ENCODE data around the gene SPATS2.
"Not testable (repeated sequence)": the region's sequence is repeated elsewhere in the genome, so short reads cannot be mapped to it uniquely, and the experiment has no call there.

Gene SPATS2

DNA sequence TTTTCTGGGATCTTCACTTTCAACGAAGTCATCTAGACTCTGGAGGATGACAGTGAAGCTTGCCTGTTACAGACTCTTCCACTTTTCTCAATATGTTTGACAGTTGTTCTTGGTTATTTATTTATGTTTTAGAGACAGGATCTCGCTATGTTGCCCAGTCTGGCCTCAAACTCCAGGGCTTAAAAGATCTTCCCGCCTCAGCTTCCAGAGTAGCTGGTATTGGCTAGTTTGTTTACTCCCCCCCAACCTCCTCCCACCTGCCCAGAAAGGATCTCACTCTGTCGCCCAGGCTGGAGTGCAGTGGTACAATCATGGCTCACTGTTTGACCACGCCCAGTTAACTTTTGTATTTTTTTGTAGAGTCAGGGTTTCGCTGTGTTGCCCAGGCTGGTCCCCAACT lies 3.3 kb downstream of the SPATS2 start:
- Histone ChIP-seq H3K27me3 (replicated peaks; ENCODE audit: control insufficient read depth, insufficient read depth, low read length) (no peaks in the 10 kb centered on the region), H3K36me3 (ENCODE audit: control insufficient read depth, insufficient read depth, low read length) (peaks cover 2% of the 10 kb centered on the region), H3K4me3 (replicated peaks; ENCODE audit: low read depth, low read length) (peak overlapping the region; percentile 94; the same call in 1 of the 2 replicates)
- TF ChIP-seq, protein P1, sequence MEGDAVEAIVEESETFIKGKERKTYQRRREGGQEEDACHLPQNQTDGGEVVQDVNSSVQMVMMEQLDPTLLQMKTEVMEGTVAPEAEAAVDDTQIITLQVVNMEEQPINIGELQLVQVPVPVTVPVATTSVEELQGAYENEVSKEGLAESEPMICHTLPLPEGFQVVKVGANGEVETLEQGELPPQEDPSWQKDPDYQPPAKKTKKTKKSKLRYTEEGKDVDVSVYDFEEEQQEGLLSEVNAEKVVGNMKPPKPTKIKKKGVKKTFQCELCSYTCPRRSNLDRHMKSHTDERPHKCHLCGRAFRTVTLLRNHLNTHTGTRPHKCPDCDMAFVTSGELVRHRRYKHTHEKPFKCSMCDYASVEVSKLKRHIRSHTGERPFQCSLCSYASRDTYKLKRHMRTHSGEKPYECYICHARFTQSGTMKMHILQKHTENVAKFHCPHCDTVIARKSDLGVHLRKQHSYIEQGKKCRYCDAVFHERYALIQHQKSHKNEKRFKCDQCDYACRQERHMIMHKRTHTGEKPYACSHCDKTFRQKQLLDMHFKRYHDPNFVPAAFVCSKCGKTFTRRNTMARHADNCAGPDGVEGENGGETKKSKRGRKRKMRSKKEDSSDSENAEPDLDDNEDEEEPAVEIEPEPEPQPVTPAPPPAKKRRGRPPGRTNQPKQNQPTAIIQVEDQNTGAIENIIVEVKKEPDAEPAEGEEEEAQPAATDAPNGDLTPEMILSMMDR (IDR thresholded peaks at IDR 0.05; ENCODE audit: insufficient read depth, low read length, poor library complexity, severe bottlenecking), result no peak
- no peak for DNase-seq (ENCODE audit: extremely low read depth, insufficient read length)

DNA sequence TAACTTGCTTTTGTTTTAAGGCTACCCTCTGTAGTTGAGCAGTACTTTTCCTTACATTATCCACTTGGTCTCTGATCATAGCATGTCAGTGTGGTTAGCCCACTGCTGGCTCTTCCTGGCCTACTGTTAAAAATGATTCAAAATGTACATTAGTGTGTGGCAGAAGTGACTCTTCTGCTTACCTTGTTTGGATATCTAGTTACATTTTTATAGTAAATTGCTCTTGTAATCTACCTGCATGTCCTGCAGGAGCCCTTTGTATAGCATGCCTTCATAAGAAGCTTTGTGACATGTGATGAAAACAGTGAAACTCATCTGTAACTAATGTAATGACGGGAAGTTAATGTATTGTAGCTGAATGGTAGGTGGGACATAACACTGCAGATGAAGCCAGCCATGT lies 8.1 kb downstream of the SPATS2 start:
- Histone ChIP-seq H3K36me3 (ENCODE audit: control insufficient read depth, insufficient read depth, low read length) (peaks cover 2% of the 10 kb centered on the region), H3K4me3 (replicated peaks; ENCODE audit: low read depth, low read length) (no peak overlapping the region), H3K27me3 (replicated peaks; ENCODE audit: control insufficient read depth, insufficient read depth, low read length) (no peaks in the 10 kb centered on the region)
- TF ChIP-seq, protein P1 (IDR thresholded peaks at IDR 0.05; ENCODE audit: insufficient read depth, low read length, poor library complexity, severe bottlenecking), result no peak
- DNase-seq (ENCODE audit: extremely low read depth, insufficient read length), result no peak

DNA sequence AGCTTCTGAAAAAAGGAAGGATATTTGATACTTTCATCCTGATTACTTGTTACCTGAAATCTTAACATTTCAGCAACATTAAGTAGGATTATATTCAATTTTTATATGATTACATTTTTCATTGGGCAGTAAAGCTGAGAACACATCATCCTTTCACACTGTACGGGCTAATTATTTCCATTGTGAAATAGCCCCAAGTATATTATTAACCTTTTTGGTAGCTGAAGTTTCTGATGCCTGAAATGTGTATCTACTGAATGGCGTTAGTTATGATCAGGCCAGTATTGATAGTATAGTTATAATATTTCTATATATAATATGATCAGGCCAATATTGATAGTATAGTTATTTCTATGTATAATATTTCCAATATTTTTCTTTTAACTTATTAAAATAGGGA lies 10.1 kb downstream of the SPATS2 start:
- peaks cover 2% of the 10 kb centered on the region for H3K36me3 ChIP-seq (ENCODE audit: control insufficient read depth, insufficient read depth, low read length)
- DNase-seq (ENCODE audit: extremely low read depth, insufficient read length), result no peak
- no peaks in the 10 kb centered on the region for H3K27me3 ChIP-seq (replicated peaks; ENCODE audit: control insufficient read depth, insufficient read depth, low read length)
- H3K4me3 ChIP-seq (replicated peaks; ENCODE audit: low read depth, low read length), result no peak overlapping the region
- TF ChIP-seq, protein P1 (IDR thresholded peaks at IDR 0.05; ENCODE audit: insufficient read depth, low read length, poor library complexity, severe bottlenecking), result no peak

DNA sequence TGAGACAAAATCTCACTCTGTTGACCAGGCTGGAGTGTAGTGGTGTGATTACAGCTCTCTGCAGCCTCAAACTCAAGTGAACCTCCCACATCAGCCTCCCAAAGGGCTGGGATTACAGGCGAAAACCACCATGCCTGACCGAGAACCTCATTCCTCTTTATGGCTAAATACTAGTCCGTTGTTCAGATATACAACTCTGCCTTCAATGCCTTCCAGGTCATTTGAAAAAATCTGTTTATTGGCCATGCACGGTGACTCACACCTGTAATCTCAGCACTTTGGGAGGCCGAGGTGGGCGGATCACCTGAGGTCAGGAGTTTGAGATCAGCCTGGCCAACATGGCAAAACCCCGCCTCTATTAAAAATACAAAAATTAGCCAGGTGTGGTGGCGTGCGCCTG lies 12.9 kb downstream of the SPATS2 start:
- not testable (repeated sequence) for H3K27me3 ChIP-seq (replicated peaks; ENCODE audit: control insufficient read depth, insufficient read depth, low read length); H3K4me3 ChIP-seq (replicated peaks; ENCODE audit: low read depth, low read length); DNase-seq (ENCODE audit: extremely low read depth, insufficient read length); H3K36me3 ChIP-seq (ENCODE audit: control insufficient read depth, insufficient read depth, low read length)

- TF ChIP-seq, protein P1 (IDR thresholded peaks at IDR 0.05; ENCODE audit: insufficient read depth, low read length, poor library complexity, severe bottlenecking), result no peak
- H3K4me3 ChIP-seq (replicated peaks; ENCODE audit: low read depth, low read length), result no peak overlapping the region
These were observed 21.6 kb downstream of the SPATS2 start for GRCh38 chr12:49388682-49389386.

GRCh38 chr12:49389387-49389703 lies 22.1 kb downstream of the SPATS2 start:
- TF ChIP-seq, protein P1 (IDR thresholded peaks at IDR 0.05; ENCODE audit: insufficient read depth, low read length, poor library complexity, severe bottlenecking), result no peak
- no peak for DNase-seq (ENCODE audit: extremely low read depth, insufficient read length)
- H3K27me3 ChIP-seq (replicated peaks; ENCODE audit: control insufficient read depth, insufficient read depth, low read length), result no peaks in the 10 kb centered on the region
- H3K36me3 ChIP-seq (ENCODE audit: control insufficient read depth, insufficient read depth, low read length), result peaks cover 3% of the 10 kb centered on the region
- no peak overlapping the region for H3K4me3 ChIP-seq (replicated peaks; ENCODE audit: low read depth, low read length)

More at GRCh38 chr12:49388682-49389386, 21.6 kb downstream of the SPATS2 start:
- Histone ChIP-seq H3K36me3 (ENCODE audit: control insufficient read depth, insufficient read depth, low read length) (peaks cover 3% of the 10 kb centered on the region), H3K27me3 (replicated peaks; ENCODE audit: control insufficient read depth, insufficient read depth, low read length) (no peaks in the 10 kb centered on the region)
- DNase-seq (ENCODE audit: extremely low read depth, insufficient read length), result no peak
